Spinal cord (tissue), 10 donors: ENCODE results near the gene LNPEP. TPM values are rescaled to one million over a fixed set of nuclear protein-coding genes. Genes with fewer than 3 reads are reported as not detected.
"Not testable (repeated sequence)": the region's sequence is repeated elsewhere in the genome, so short reads cannot be mapped to it uniquely, and the experiment has no call there.

Source experiments
- DNase-seq, 6 donors: peaks; one replicate each; pipeline versions ENCODE4 v3.0.0 to v3.0.0-alpha.2; 2013 to 2015; ENCODE audit warnings: low spot score in 6 of 6, low read depth in 4 of 6
- H3K27ac ChIP-seq: one replicate; pipeline ENCODE4 v1.5.1; 2013; ENCODE audit warnings: low read depth, low read length, control low read depth
- H3K27me3 ChIP-seq: one replicate; pipeline ENCODE4 v1.6.1; 2013; ENCODE audit warnings: low read length; ENCODE audit not compliant: control insufficient read depth, insufficient read depth
- H3K36me3 ChIP-seq: one replicate; pipeline ENCODE4 v1.6.1; 2013; ENCODE audit warnings: low read length; ENCODE audit not compliant: control insufficient read depth, insufficient read depth
- H3K4me1 ChIP-seq: one replicate; pipeline ENCODE4 v1.6.1; 2013; ENCODE audit warnings: low read length; ENCODE audit not compliant: control insufficient read depth, insufficient read depth
- H3K4me3 ChIP-seq: one replicate; pipeline ENCODE4 v1.5.1; 2013; ENCODE audit warnings: low read depth, low read length, control low read depth
- H3K9me3 ChIP-seq: one replicate; pipeline ENCODE4 v1.6.1; 2013; ENCODE audit warnings: low read length; ENCODE audit not compliant: control insufficient read depth, insufficient read depth
- WGBS: methylation state at CpG from one replicate; pipeline ENCODE4 v1.1.5; 2013; ENCODE audit warnings: missing lambda C conversion rate; ENCODE audit not compliant: insufficient coverage; 5-methylcytosine and 5-hydroxymethylcytosine counted together
- polyA plus RNA-seq, 2 donors: library from polyadenylated mRNA; unstranded; fragments of 120-200 nt; gene quantifications; one replicate each; pipeline ENCODE4 v1.2.1, GENCODE V29; 2013; ENCODE audit not compliant: insufficient read length in 2 of 2
- small RNA-seq: library from RNA; depleted of rRNA; stranded (forward); fragments of <200 nt; gene quantifications from one replicate; pipeline ENCODE3, GENCODE V24; 2014; ENCODE audit warnings: low replicate concordance
- total RNA-seq, 2 donors: library from RNA; depleted of rRNA in 1 of 2; stranded (reverse); fragments of 120-200 nt in 1 of 2; fragments of >200 nt in 1 of 2; gene quantifications; one replicate each; pipeline versions ENCODE4 v1.2.3 to v1.2.4, GENCODE V29; 2013 to 2014
- donor health status: healthy.

The LNPEP gene
- total and polyA plus RNA-seq, 4 donors, result 15.9 to 98.3 (median 28.4) TPM

GRCh38 chr5:97077246-97077645 lies 141.4 kb downstream of the LNPEP start:
- DNase-seq, result no peak
- H3K4me1 ChIP-seq, result no peaks in the 10 kb centered on the region
- no peaks in the 10 kb centered on the region for H3K27me3 ChIP-seq
- no peaks in the 10 kb centered on the region for H3K9me3 ChIP-seq
- H3K4me3 ChIP-seq, result no peak overlapping the region
- no peaks in the 10 kb centered on the region for H3K36me3 ChIP-seq
- 100% methylated on average over 1 of the region's 4 CpGs for WGBS
- no peak overlapping the region for H3K27ac ChIP-seq

GRCh38 chr5:97078958-97079743 lies 143.3 kb downstream of the LNPEP start:
- Histone ChIP-seq H3K36me3 (no peaks in the 10 kb centered on the region), H3K9me3 (no peaks in the 10 kb centered on the region), H3K4me1 (no peaks in the 10 kb centered on the region), H3K27ac (no peak overlapping the region), H3K27me3 (no peaks in the 10 kb centered on the region), H3K4me3 (no peak overlapping the region)
- DNase-seq, result no peak
- WGBS, result no CpG with 5 or more reads among the region's 4 CpGs

- not testable (repeated sequence) for H3K27ac ChIP-seq
These were observed 149.0 kb downstream of the LNPEP start for GRCh38 chr5:97084782-97085458.

GRCh38 chr5:97085459-97086181 lies 149.7 kb downstream of the LNPEP start:
- H3K4me1 ChIP-seq, result no peaks in the 10 kb centered on the region
- peaks cover 3% of the 10 kb centered on the region for H3K36me3 ChIP-seq
- H3K4me3 ChIP-seq, result no peak overlapping the region
- no peaks in the 10 kb centered on the region for H3K9me3 ChIP-seq
- no peaks in the 10 kb centered on the region for H3K27me3 ChIP-seq
- no peak overlapping the region for H3K27ac ChIP-seq
- no peak for DNase-seq
- 97% methylated on average over 18 of the region's 22 CpGs for WGBS

More at GRCh38 chr5:97084782-97085458, 149.0 kb downstream of the LNPEP start:
- not testable (repeated sequence) for H3K36me3 ChIP-seq, H3K27me3 ChIP-seq, H3K4me1 ChIP-seq, DNase-seq, H3K4me3 ChIP-seq, H3K9me3 ChIP-seq
- WGBS, result 92% methylated on average over 19 of the region's 21 CpGs

Small RNA genes lying within 50 kb of the gene (small RNA-seq; reads per million reads assigned to genes)
- gene RF00019, result not detected

Other genes starting within 250 kb of the LNPEP start
- 10 to 100 TPM; 50.2 to 54.9 TPM for gene ERAP1, start 128.1 kb upstream of the LNPEP start, total RNA-seq
- 10 to 100 TPM; 22.4 to 30.3 TPM for gene ERAP1, start 128.1 kb upstream of the LNPEP start, polyA plus RNA-seq
- gene ERAP2, start 59.6 kb upstream of the LNPEP start, total RNA-seq, result 1 to 10 TPM; 2.9 to 3.5 TPM
- 1 to 10 TPM; 4.7 to 5.7 TPM for gene ERAP2, start 59.6 kb upstream of the LNPEP start, polyA plus RNA-seq
- gene LIX1, start 206.5 kb downstream of the LNPEP start, total RNA-seq, result 10 to 100 TPM; 22.3 to 40.5 TPM
- gene LIX1, start 206.5 kb downstream of the LNPEP start, polyA plus RNA-seq, result 10 to 100 TPM; 42.6 to 68.9 TPM
- gene RIOK2, start 247.2 kb downstream of the LNPEP start, total RNA-seq, result 10 to 100 TPM; 24.3 to 30.8 TPM
- 10 to 100 TPM; 27.8 to 30.3 TPM for gene RIOK2, start 247.2 kb downstream of the LNPEP start, polyA plus RNA-seq